VCaP (cell line): ENCODE results near the gene LRRC15.

Experiments
- H3K27ac ChIP-seq: fragments of 450-650 bp; 2 replicates; pipeline ENCODE4 v1.5.1; 2017
- TF ChIP-seq, protein P1 (sequence below): fragments of 450-650 bp; conservative IDR thresholded peaks from 2 replicates; pipeline ENCODE4 v1.5.1; 2017; ENCODE audit warnings: mild to moderate bottlenecking, moderate library complexity

LRRC15 gene

GRCh38 chr3:194373899-194374298 is 4.4 kb upstream of the LRRC15 start:
- TF ChIP-seq, protein P1, sequence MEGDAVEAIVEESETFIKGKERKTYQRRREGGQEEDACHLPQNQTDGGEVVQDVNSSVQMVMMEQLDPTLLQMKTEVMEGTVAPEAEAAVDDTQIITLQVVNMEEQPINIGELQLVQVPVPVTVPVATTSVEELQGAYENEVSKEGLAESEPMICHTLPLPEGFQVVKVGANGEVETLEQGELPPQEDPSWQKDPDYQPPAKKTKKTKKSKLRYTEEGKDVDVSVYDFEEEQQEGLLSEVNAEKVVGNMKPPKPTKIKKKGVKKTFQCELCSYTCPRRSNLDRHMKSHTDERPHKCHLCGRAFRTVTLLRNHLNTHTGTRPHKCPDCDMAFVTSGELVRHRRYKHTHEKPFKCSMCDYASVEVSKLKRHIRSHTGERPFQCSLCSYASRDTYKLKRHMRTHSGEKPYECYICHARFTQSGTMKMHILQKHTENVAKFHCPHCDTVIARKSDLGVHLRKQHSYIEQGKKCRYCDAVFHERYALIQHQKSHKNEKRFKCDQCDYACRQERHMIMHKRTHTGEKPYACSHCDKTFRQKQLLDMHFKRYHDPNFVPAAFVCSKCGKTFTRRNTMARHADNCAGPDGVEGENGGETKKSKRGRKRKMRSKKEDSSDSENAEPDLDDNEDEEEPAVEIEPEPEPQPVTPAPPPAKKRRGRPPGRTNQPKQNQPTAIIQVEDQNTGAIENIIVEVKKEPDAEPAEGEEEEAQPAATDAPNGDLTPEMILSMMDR = no peak

DNA sequence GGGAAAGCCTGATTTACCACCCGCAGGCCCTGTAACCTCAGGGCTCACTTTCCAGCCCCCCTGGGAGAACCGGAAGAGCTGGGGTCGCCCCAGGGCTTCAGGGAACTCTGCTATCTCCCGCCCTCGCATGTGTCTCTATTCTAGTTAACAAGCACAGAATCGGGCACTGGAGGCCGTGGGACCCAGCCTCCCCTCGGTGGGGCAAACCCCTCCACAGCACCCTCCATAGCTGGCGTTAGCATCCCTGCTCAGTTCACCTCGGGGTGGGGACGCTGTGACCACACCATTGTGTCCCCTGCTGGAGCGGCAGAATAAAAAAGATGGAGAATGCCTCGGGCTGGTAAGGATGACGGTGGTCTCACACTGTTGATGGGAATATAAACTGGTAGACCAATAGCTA is 3.5 kb upstream of the LRRC15 start:
- H3K27ac ChIP-seq = no peak overlapping the region
- TF ChIP-seq, protein P1 = no peak

More at GRCh38 chr3:194373899-194374298, 4.4 kb upstream of the LRRC15 start:
- no peak overlapping the region for H3K27ac ChIP-seq

GRCh38 chr3:194370753-194371152 is 1.2 kb upstream of the LRRC15 start:
- no peak overlapping the region for H3K27ac ChIP-seq
- TF ChIP-seq, protein P1 = no peak

GRCh38 chr3:194368918-194369317 is 625 bp downstream of the LRRC15 start:
- TF ChIP-seq, protein P1 = no peak
- no peak overlapping the region for H3K27ac ChIP-seq

DNA sequence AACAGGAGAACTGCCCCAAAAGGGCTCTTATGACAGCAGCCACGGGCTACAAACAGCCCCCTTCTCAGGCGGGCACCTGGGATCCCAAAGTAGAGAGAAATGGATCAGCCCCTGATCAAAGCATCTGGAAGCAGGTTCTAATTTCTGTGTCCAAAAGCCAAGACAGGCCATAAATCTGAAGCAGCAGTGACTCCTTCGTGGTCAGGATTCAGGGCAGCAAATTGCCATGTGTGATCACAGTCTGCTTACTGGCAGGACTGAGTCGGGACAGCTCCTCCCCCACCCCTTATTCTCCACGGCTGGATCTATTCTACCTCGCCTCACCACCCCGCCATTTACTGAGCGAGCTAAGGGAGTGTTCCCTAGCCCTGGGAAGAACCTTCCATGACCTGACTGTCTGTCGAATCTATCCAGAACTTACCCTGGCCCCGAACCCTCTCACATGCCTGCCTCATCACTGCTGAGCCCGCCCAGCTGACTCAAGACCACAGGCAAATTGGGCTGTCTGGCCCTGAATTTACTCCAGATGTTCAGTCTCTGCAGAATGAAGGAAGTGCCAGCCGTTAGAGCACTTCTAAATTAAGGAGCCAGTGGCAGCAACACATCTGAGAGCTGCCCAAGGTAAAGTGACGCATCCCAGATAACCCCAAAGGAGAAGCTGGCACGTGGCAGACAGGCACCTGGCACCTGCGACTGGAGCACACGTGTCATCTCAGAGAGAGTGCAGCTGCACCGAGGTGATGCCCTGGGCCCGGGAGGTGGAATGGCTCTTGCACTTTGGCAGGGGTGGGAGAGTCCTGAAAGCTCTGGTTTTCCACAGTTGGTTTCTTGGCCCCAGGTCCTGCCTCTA is 1.3 kb downstream of the LRRC15 start:
- TF ChIP-seq, protein P1 = no peak

DNA sequence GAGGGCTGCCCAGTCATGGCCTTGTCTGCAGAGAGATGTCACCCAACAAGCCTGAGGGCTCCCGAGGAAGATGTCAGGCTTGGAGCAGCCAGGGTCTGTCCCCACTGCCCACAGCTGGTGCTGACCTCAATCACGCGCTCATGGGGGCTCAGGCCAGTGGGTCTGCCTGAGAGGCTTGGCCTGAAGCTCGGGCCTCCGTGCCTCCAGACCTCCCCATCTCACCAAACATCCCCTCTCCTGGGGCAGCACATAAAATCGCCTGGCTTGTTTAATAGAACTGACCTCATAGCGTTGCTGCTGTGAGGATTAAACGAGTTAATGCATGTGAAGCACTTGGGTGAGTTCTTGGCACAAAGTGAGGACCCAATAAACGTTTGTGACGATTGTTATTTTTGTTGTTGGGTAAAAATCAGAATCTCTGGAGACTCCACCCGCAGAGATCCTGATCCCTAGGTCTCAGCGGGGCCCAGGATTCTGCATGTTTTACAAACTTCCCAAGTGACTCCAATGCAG is 3.5 kb downstream of the LRRC15 start:
- TF ChIP-seq, protein P1 = no peak

More for the DNA sequence above, 1.3 kb downstream of the LRRC15 start:
- no peak overlapping the region for H3K27ac ChIP-seq

DNA sequence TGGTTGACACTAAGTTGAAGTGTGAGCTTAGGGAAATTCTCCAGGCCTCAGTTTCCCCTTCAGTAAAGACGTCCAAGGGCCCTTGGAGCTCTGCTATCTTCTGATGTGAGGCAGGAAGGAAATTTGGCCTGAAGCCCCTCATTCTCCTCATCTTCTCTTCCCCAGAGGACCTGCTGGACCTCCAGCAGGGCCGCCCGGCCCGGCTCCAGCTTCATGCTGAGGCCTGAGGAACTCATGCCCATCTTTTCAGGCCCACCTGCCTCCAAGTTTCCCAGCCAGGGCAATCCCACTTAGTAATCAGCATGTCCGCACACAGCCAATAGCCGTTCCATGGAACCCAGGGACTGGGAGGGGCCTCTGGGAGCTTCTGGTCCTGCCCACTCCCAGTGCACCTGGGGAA is 4.0 kb downstream of the LRRC15 start:
- H3K27ac ChIP-seq = no peak overlapping the region
- TF ChIP-seq, protein P1 = no peak

More for the DNA sequence above, 3.5 kb downstream of the LRRC15 start:
- H3K27ac ChIP-seq = no peak overlapping the region
